Fibroblast of skin of left biceps (primary cell): ENCODE results near the gene PRORP.
A peak's percentile ranks its signal among the peaks of the same experiment; 100 is the strongest.
"Not testable (repeated sequence)": the region's sequence is repeated elsewhere in the genome, so short reads cannot be mapped to it uniquely, and the experiment has no call there.

Source experiments
- DNase-seq, 2 experiments: peaks; one replicate each; pipeline ENCODE4 v3.0.0-alpha.2; 2013; ENCODE audit warnings: low read depth in 2 of 2

Gene PRORP

GRCh38 chr14:35121887-35122695 is at the start of gene PRORP, which contains the start of gene PPP2R3C:
PRORP (plus strand) TSS chr14:35122552; CDS start chr14:35123246, 694 bp downstream.
PPP2R3C (minus strand) TSS chr14:35121990; CDS start chr14:35121959, 31 bp downstream.
- peak; percentile 65 to 68 for DNase-seq

GRCh38 chr14:35073486-35073885 is 48.9 kb upstream of the PRORP start:
- DNase-seq: no peak

DNA sequence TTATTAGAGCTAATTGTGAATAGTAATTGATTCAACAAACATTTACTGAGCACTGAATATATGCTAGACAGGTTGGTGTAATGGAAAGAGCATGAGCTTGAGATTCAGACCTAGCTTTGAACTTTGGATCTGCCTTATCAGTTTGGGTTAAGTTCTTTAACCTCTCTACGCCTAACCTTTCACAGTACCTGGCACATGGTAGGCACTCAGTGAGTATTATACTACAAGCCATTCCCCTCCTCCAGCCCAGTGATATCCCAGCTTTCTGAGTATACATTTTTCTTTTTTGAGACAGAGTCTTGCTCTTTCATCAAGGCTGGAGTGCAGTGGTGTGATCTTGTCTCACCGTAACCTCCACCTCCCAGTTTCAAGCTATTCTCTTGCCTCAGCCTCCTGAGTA is 44.3 kb upstream of the PRORP start:
- DNase-seq: no peak

GRCh38 chr14:35079742-35080141 is 42.6 kb upstream of the PRORP start:
- DNase-seq: no peak

DNA sequence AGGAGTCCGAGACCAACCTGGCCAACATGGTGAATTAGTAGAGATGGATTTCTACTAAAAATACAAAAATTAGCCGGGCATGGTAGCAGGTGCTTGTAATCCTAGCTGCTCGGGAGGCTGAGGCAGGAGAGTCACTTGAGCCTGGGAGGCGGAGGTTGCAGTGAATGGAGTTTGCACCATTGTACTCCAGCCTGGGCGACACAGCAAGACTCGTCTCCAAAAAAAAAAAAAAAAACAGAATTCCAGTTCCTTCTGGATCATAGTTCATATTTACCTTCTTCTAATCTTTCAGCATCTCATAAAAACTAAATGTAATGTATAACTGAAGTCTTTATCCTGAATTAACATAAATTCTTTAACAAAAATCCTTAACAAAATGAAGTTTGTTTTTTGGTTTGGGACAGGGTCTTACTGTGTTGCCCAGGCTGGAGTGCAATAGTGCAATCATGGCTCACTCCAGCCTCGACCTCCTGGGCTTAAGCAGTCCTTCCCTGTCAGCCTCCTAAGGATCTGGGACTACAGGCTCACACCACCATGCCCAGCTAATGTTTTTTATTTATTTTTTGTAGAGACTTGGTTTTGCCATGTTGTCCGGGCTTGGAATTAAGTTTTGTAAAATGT is 38.7 kb upstream of the PRORP start:
- no peak for DNase-seq

GRCh38 chr14:35085441-35085840 is 36.9 kb upstream of the PRORP start:
- DNase-seq: no peak

- DNase-seq: no peak
Observed at GRCh38 chr14:35088514-35088913, 33.8 kb upstream of the PRORP start.

DNA sequence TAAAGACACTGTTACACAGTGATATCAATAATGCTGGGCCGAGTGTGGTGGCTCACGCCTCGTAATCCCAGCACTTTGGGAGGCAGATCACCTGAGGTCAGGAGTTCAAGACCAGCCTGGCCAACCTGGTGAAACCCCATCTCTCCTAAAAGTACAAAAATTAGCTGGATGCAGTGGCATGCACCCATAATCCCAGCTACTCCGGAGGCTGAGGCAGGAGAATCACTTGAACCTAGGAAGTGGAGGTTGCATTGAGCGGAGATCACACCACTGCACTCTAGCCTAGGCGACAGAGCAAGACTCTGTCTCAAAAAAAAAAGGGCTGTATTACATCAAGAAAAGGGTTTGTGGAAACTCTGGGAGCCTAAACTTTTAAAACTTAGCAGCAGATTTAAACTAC is 27.7 kb upstream of the PRORP start:
- not testable (repeated sequence) for DNase-seq

DNA sequence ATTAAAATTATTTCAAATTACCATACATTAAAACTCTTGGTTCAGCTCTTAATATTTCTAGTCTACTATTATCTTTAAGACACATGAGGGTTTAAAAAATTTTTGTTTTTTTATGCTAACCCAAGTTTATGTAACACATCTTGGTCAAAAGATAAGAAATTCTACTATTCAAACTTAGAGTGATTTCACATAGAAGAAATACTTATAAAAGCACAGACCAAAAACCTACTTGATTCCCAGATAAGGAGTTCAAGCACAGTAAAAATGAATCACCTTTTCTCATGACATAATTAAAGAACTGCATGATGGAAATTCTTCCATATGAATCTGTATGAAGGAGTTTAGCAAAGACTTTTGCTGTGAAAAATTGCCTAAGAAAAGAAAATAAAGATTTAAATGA is 14.5 kb upstream of the PRORP start:
- DNase-seq: no peak

DNA sequence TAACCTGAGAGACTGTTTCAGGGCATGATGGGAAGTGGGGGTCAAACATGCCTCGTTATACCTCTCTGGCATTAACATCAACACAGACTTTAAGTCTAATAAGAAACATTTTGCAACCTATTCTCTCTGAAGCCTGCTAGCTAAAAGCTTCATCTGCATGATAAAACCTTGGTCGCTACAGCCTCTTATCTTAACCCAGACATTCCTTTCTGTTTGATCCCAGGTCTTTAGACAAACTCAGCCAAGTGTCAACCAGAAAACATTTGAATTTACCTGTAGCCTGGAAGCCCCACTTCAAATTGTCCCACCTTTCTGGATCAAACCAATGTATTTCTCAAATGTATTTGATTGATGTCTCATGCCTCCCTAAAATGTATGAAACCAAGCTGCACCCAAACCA is 9.7 kb upstream of the PRORP start:
- DNase-seq: no peak

- DNase-seq: no peak
Observed at GRCh38 chr14:35113308-35113950, 8.9 kb upstream of the PRORP start.

- no peak for DNase-seq
Observed at GRCh38 chr14:35114036-35114435, 8.3 kb upstream of the PRORP start.

- no peak for DNase-seq
Observed at GRCh38 chr14:35116242-35116641, 6.1 kb upstream of the PRORP start.

DNA sequence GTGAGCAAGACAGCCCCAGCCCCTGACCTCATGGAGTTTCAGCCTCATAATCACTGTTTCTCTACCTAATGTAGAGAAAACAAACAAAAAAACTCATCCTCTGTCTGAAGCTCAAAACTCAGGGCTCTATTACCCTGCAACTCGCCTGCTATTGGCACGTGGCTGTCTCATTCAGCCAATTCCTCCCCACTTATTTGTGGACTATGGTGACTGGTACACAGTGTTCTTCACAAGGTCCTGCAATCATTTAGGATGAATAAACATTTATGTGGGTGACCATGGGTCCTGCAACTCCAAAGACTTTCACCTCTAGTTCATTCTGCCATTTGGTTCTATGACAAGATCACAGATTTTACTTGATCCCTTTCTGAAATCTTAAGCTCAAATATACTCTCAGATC is 5.2 kb upstream of the PRORP start:
- DNase-seq: no peak

DNA sequence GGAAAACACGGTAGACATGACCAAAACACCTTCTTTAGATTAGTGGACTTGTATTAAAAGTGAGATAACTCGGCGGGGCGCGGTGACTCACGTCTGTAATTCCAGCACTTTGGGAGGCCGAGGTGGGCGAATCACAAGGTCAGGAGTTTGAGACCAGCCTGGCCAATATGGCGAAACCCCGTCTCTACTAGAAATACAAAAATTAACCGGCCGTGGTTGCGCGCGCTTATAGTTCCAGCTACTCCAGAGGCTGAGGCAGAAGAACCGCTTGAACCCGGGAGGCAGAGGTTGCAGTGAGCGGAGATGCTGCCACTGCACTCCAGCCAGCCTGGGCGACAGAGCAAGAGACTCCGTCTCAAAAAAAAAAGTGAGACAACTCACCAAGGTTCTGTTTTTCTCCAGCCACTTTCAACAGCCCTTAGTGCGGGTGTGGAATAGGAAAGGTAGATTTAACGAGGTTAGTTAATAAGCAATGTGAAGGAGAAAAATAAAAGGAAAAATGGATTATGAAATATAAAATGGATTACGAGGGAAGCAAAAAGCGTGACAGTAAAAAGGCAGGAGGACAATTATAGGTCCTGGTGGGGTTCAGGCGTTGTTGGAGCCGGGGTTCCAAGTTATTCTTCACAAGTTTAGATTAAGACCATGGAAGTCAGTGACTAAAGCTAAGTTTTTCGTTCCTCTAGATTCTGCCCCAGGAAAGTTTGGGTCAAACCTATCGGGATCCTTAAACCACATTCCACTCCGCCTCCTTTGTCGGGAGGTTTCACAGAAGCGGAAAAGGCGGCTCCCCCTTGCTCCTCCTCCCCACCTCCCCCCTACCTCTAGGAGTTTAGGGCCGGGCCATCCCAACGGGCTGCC is 1.1 kb upstream of the PRORP start:
- DNase-seq: no peak

- DNase-seq: no peak
Observed at GRCh38 chr14:35122696-35123387, 490 bp downstream of the PRORP start.

- DNase-seq: no peak
Observed at GRCh38 chr14:35123388-35123703, 994 bp downstream of the PRORP start.

- DNase-seq: no peak
Observed at GRCh38 chr14:35124127-35124526, 1.8 kb downstream of the PRORP start.

DNA sequence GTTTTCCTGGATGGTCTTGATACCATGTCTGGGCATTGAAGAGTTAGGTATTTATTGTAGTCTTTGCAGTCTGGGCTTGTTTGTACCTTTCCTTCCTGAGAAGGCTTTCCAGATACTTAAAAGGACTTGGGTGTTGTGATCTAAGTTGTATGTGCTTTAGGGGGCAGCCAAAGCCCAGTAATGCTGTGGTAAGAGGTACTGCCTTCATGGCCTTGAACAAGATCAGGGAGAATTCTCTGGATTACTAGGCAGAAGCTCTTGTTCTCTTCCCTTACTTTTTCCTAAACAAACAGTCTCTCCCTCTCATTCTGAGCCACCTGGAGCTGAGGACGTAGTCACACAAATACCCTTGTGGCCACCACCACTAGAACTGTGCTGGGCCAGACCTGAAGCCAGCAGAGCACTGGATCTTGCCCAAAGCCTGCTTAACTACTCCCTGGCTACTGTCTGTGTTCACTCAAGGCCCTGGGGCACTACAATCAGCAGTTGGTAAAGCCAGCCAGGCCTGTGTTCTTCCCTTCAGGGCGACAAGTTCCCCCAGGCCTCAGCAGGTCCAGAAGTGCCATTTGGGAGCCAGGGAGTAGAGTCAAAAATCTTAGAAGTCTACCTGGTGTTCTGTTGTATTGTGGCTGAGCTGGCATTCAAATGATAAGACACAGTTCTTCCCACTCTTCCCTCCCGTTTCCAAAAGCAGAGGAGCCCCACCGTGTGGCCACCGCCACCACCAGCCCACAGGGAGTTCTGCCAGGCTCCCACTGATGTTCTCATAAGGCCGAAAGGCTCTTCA is 11.4 kb downstream of the PRORP start:
- DNase-seq: no peak

GRCh38 chr14:35134329-35135123 is 12.2 kb downstream of the PRORP start:
- DNase-seq: no peak
